GM18858 (cell line): ENCODE data around the gene PRKRIP1.
A peak's percentile ranks its signal among the peaks of the same experiment; 100 is the strongest.
"Not testable (repeated sequence)": the region's sequence is repeated elsewhere in the genome, so short reads cannot be mapped to it uniquely, and the experiment has no call there.

Source experiments
- ATAC-seq: cut with Tn5 transposase; IDR thresholded peaks from one replicate; pipeline ENCODE4 v1.9.1; 2021; ENCODE audit not compliant: unreplicated experiment

PRKRIP1 gene

GRCh38 chr7:102403563-102403962 is 7.4 kb downstream of the PRKRIP1 start:
- no peak for ATAC-seq

GRCh38 chr7:102404005-102404861 is 8.1 kb downstream of the PRKRIP1 start:
- peak; percentile 71 for ATAC-seq

GRCh38 chr7:102404862-102405188 is 8.7 kb downstream of the PRKRIP1 start:
- not testable (repeated sequence) for ATAC-seq

- ATAC-seq = no peak
Measured at GRCh38 chr7:102407910-102408309, 11.7 kb downstream of the PRKRIP1 start.

- ATAC-seq = peak; percentile 57
Measured at GRCh38 chr7:102408530-102408929, 12.4 kb downstream of the PRKRIP1 start.

GRCh38 chr7:102409340-102409739 is 13.2 kb downstream of the PRKRIP1 start:
- ATAC-seq = no peak

- no peak for ATAC-seq
Measured at GRCh38 chr7:102410123-102410522, 14.0 kb downstream of the PRKRIP1 start.

GRCh38 chr7:102410918-102411317 is 14.8 kb downstream of the PRKRIP1 start:
- ATAC-seq = no peak

- no peak for ATAC-seq
Measured at GRCh38 chr7:102412548-102412947, 16.4 kb downstream of the PRKRIP1 start.

GRCh38 chr7:102413091-102413490 is 16.9 kb downstream of the PRKRIP1 start:
- ATAC-seq = no peak

- ATAC-seq = no peak
Measured at GRCh38 chr7:102413611-102414010, 17.4 kb downstream of the PRKRIP1 start.

GRCh38 chr7:102415685-102416225 is 19.6 kb downstream of the PRKRIP1 start:
- ATAC-seq = no peak

GRCh38 chr7:102416406-102416805 is 20.2 kb downstream of the PRKRIP1 start:
- ATAC-seq = no peak

- ATAC-seq = no peak
Measured at GRCh38 chr7:102417105-102417504, 20.9 kb downstream of the PRKRIP1 start.

- no peak for ATAC-seq
Measured at GRCh38 chr7:102418592-102418991, 22.4 kb downstream of the PRKRIP1 start.

GRCh38 chr7:102421706-102422240 is 25.6 kb downstream of the PRKRIP1 start:
- no peak for ATAC-seq

GRCh38 chr7:102424129-102424551 is 28.0 kb downstream of the PRKRIP1 start:
- ATAC-seq = no peak

- no peak for ATAC-seq
Measured at GRCh38 chr7:102424787-102425218, 28.6 kb downstream of the PRKRIP1 start.

- ATAC-seq = peak; percentile 52
Measured at GRCh38 chr7:102425639-102426267, 29.6 kb downstream of the PRKRIP1 start.

GRCh38 chr7:102426268-102427018 is 30.3 kb downstream of the PRKRIP1 start:
- peak; percentile 39 for ATAC-seq

- ATAC-seq = no peak
Measured at GRCh38 chr7:102427019-102427405, 30.8 kb downstream of the PRKRIP1 start.
